ENCODE measurements around the gene MAPT. TPM values are rescaled to one million over a fixed set of nuclear protein-coding genes. Genes with fewer than 3 reads are reported as not detected.

The MAPT gene
- total RNA-seq, 1 experiment from 2014 or later: 37.5 TPM

- H3K9ac ChIP-seq (ENCODE audit: low read length): no peak overlapping the region
- no peaks in the 10 kb centered on the region for H3K4me1 ChIP-seq (ENCODE audit: control insufficient read depth in 1 of 2, insufficient read depth in 2 of 2, low read length in 2 of 2)
- H4K20me1 ChIP-seq (ENCODE audit: insufficient read depth): no peaks in the 10 kb centered on the region
- BruUV-seq (replicated peaks): no TSS peak
- no peaks in the 10 kb centered on the region for H3K79me2 ChIP-seq (ENCODE audit: insufficient read depth, low read length)
- no peaks in the 10 kb centered on the region for H3K9me2 ChIP-seq (ENCODE audit: insufficient read depth)
- DNase-seq (ENCODE audit: low read depth, low spot score): no peak
- H2AFZ ChIP-seq (ENCODE audit: low read depth, low read length, poor library complexity, severe bottlenecking): no peak overlapping the region
- no peak for ATAC-seq
- TF ChIP-seq ATF3 (IDR thresholded peaks at IDR 0.05) (no peak), ZFX (IDR thresholded peaks at IDR 0.05) (no peak), ZNF274 (IDR thresholded peaks at IDR 0.05; ENCODE audit: low read depth, low read length) (no peak), FOSL1 (IDR thresholded peaks at IDR 0.05; ENCODE audit: low read depth) (no peak), SP1 (IDR thresholded peaks at IDR 0.05; ENCODE audit: low read depth) (no peak), REST (IDR thresholded peaks at IDR 0.05; ENCODE audit: low read depth) (no peak), SIN3A (IDR thresholded peaks at IDR 0.05; ENCODE audit: low read depth) (no peak)
- no peak overlapping the region for H3K4me3 ChIP-seq (replicated peaks in 1 of 2; ENCODE audit: low read depth in 1 of 2, low read length in 2 of 2)
- no peak overlapping the region for H3K27ac ChIP-seq (ENCODE audit: low read depth, low read length)
- intact Hi-C loops (cut with micrococcal nuclease): no loop called here
- RAD21 ChIA-PET (ENCODE audit: low non-redundant PET in 1 of 2, low total read pairs in 2 of 2, uncharacterized antibody in 2 of 2, unreplicated experiment in 2 of 2): interaction anchor here in 1 of 2 experiments (1.1 kb wide), 1 partner anchor 10 kb away, joined by 3 read pairs; no protein-coding TSS in a partner anchor
- H3K9me3 ChIP-seq (ENCODE audit: control insufficient read depth in 1 of 2, insufficient read depth in 1 of 2, low read depth in 1 of 2, low read length in 2 of 2): no peaks in the 10 kb centered on the region
- no peak overlapping the region for H3K4me2 ChIP-seq (ENCODE audit: low read length)
- POLR2A ChIA-PET: no interaction called here
- CTCF ChIA-PET: interaction anchor here (2.4 kb wide), 1 partner anchor 16 kb away, joined by 9 read pairs; no protein-coding TSS in a partner anchor
- H3K36me3 ChIP-seq (ENCODE audit: control insufficient read depth in 1 of 2, insufficient read depth in 2 of 2, low read length in 2 of 2): peaks cover 21 to 35% of the 10 kb centered on the region in 2 experiments; a peak in 3 of 4 replicates
- no peaks in the 10 kb centered on the region for H3K27me3 ChIP-seq (ENCODE audit: insufficient read depth, low read length)
Measured at GRCh38 chr17:46027976-46028325, 133.6 kb downstream of the MAPT start.

All from HCT116 (cell line).